Right lobe of liver (tissue), 6 donors: ENCODE results near the gene ARF1. TPM values are rescaled to one million over a fixed set of nuclear protein-coding genes. Genes with fewer than 3 reads are reported as not detected.

Experiments
- ATAC-seq, 4 donors: fragments of 200-7000 bp; cut with Tn5 transposase; one replicate each; pipeline ENCODE4 v1.9.1; 2020; ENCODE audit warnings: mild to moderate bottlenecking in 4 of 4, moderate library complexity in 4 of 4
- DNase-seq, 3 donors: peaks; one replicate each; pipeline ENCODE4 v3.0.0-alpha.2; 2020
- H3K27ac ChIP-seq, 3 donors: fragments of 200-600 bp; one replicate each; pipeline ENCODE4 v1.8.0; 2022
- H3K27me3 ChIP-seq, 2 donors: fragments of 200-600 bp; one replicate each; pipeline ENCODE4 v1.8.0; 2022
- H3K36me3 ChIP-seq, 4 donors: fragments of 200-600 bp; sonication (generic) in 1 of 4; one replicate each; pipeline versions ENCODE4 v1.5.1 to v1.8.0; 2017 to 2022; ENCODE audit warnings: control low read depth in 1 of 4
- H3K4me1 ChIP-seq, 4 donors: fragments of 200-600 bp; sonication (generic) in 1 of 4; one replicate each; pipeline versions ENCODE4 v1.5.1 to v1.8.0; 2017 to 2022; ENCODE audit warnings: control low read depth in 1 of 4
- H3K4me3 ChIP-seq, 3 donors: fragments of 200-600 bp; one replicate each; pipeline ENCODE4 v1.8.0; 2022
- H3K9me3 ChIP-seq, 4 donors: fragments of 200-600 bp; sonication (generic) in 1 of 4; one replicate each; pipeline versions ENCODE4 v1.5.1 to v1.8.0; 2017 to 2022; ENCODE audit warnings: control low read depth in 1 of 4
- CTCF ChIP-seq, 4 donors: fragments of 200-600 bp in 3 of 4; fragments of 450-650 bp in 1 of 4; IDR thresholded peaks; one replicate each; pipeline versions ENCODE4 v1.5.1 to v1.8.0; 2016 to 2022; ENCODE audit warnings: antibody characterized with exemption in 4 of 4, mild to moderate bottlenecking in 2 of 4
- POLR2A ChIP-seq: fragments of 450-650 bp; IDR thresholded peaks from one replicate; pipeline ENCODE4 v1.6.1; 2017; ENCODE audit warnings: antibody characterized with exemption, mild to moderate bottlenecking
- WGBS: methylation state at CpG from one replicate; pipeline ENCODE4 v1.1.6; 2018; ENCODE audit warnings: low coverage, low lambda C conversion rate; ENCODE audit not compliant: insufficient coverage; ENCODE audit errors: missing lambda C conversion rate; 5-methylcytosine and 5-hydroxymethylcytosine counted together
- intact Hi-C, 2 donors: fragments of 100-400 bp; cut with DNase I; formaldehyde crosslinking; loops; one replicate each; pipeline versions ENCODE4 v1.11.2 to v1.14.1; 2022
- total RNA-seq, 6 experiments: library from RNA; depleted of rRNA in 2 of 6; stranded (reverse); fragments of >200 nt in 2 of 6; fragmentation: NEBNext Ultra II Directional in 3 of 6; extraction: Animal tissue kit (Norgen Biotek cat#: 25700) in 3 of 6; gene quantifications; one replicate each; pipeline versions ENCODE4 v1.1.0 to v1.2.4, GENCODE V29; 2016 to 2023
- donor health status: DM: no; HTN: yes; CAD: no.
- donor health status: DM: no; HTN: no; CAD: no.
- donor health status: DM: no; HTN: no; CAD: no.
- donor health status: DM: no; HTN: yes; CAD: no.
- donor health status: DM: no; HTN: yes; CAD: no.

ARF1 gene
- total RNA-seq, 6 experiments from 2014 or later, result 143 to 261 (median 193) TPM

DNA sequence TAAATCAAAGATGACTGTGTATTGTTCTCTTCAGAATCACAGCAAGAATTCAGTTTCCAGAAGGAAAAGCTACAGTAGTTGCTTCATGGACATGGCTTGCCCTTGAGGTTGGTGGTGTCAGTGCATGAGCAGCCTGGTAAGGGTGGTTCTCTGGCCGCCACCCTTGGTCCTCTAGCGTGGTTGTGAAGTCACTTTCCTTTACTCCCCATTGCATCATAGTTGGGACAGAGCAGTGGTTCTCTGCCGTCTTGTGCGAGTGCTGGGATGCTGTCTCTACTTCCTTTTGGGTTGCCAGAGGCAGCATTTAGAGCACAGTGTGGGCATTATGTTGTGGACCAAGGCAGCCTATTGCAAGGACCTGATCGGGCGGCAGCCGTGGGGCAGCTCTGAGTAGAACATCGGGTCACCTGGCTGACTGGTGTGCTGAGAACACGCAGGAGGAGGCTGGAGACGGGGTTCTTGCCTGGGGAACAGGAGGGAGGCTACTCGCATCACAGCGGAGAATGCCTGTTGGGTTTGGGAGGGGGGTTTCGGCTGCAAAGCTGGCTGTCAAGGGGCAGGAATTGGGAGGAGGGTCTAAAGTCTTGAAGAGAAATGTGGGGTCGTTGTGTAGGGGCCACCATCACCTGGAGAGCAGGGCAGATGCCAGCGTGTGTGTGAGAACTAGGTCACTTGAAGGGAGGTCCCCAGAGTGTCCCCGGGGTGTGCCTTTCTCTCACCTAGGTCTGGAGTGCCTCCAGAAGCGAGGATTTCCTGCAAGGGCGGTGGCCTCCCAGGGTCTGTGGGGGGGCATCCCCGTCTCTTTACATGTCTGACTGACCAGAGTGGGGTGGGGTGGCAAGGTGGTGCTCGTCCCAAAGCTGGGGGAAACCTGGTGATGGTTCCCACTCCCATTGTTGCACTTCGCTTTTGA, 6.3 kb downstream of the ARF1 start:
- H3K27me3 ChIP-seq, result no peaks in the 10 kb centered on the region
- TF ChIP-seq POLR2A (no peak), CTCF (IDR thresholded peaks at IDR 0.05) (no peak)
- H3K4me3 ChIP-seq, result no peak overlapping the region
- ATAC-seq (peak in 1 of 4 donors; percentile 6), DNase-seq (peak in 2 of 3 donors; percentile 15 to 44)
- H3K36me3 ChIP-seq, result peaks cover 0 to 3% (median 0%) of the 10 kb centered on the region in 4 donors
- 59% methylated on average over 13 of the region's 21 CpGs for WGBS
- peaks cover 0 to 76% (median 36%) of the 10 kb centered on the region in 4 donors for H3K4me1 ChIP-seq
- intact Hi-C loops, result no loop called here
- no peaks in the 10 kb centered on the region for H3K9me3 ChIP-seq
- H3K27ac ChIP-seq, result no peak overlapping the region

GRCh38 chr1:228089519-228090380, 7.2 kb downstream of the ARF1 start:
- TF ChIP-seq POLR2A (no peak), CTCF (IDR thresholded peaks at IDR 0.05) (no peak)
- WGBS, result 31% methylated on average over 3 of the region's 12 CpGs
- peaks cover 0 to 4% (median 0%) of the 10 kb centered on the region in 4 donors for H3K9me3 ChIP-seq
- no peak overlapping the region for H3K4me3 ChIP-seq
- ATAC-seq (peak in 2 of 4 donors; percentile 9 to 49), DNase-seq (peak in 2 of 3 donors; percentile 18 to 43)
- intact Hi-C loops, result no loop called here
- peaks cover 0 to 69% (median 31%) of the 10 kb centered on the region in 4 donors for H3K4me1 ChIP-seq
- peaks cover 0 to 3% (median 0%) of the 10 kb centered on the region in 4 donors for H3K36me3 ChIP-seq
- H3K27ac ChIP-seq, result no peak overlapping the region
- H3K27me3 ChIP-seq, result no peaks in the 10 kb centered on the region

- WGBS, result 13% methylated on average over 1 of the region's 2 CpGs
- Histone ChIP-seq H3K27me3 (no peaks in the 10 kb centered on the region), H3K36me3 (peaks cover 0 to 3% (median 0%) of the 10 kb centered on the region in 4 donors), H3K4me3 (no peak overlapping the region), H3K27ac (no peak overlapping the region), H3K9me3 (peaks cover 0 to 4% (median 0%) of the 10 kb centered on the region in 4 donors), H3K4me1 (peaks cover 0 to 60% (median 27%) of the 10 kb centered on the region in 4 donors)
- DNase-seq (peak in 2 of 3 donors; percentile 20 to 35), ATAC-seq (peak in 1 of 4 donors; percentile 26)
- intact Hi-C loops, result no loop called here
- TF ChIP-seq POLR2A, result no peak
- TF ChIP-seq CTCF (IDR thresholded peaks at IDR 0.05), result no peak
Observed at GRCh38 chr1:228090613-228091081, 8.1 kb downstream of the ARF1 start.

DNA sequence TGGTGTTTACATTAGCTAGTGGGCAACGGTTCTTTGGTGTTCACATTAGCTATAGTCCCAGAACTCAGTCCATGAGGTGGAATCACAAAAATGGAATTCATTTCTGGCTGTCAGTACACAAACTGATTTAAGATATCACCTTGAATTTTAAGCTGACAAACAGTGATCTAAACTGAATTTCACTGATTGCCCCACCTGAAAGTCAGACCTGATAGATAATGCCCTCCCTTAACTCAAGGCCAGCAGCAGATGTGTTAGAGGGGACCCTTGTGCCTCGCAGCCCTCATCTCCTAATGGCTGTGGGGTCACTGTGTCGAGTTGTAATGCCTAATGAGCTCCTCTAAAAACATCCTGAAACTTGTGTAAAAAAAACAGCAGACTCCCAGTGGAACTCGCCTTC, 8.6 kb downstream of the ARF1 start:
- Histone ChIP-seq H3K4me3 (no peak overlapping the region), H3K27ac (no peak overlapping the region), H3K9me3 (peaks cover 0 to 4% (median 0%) of the 10 kb centered on the region in 4 donors), H3K36me3 (peaks cover 0 to 3% (median 0%) of the 10 kb centered on the region in 4 donors), H3K4me1 (peaks cover 0 to 55% (median 25%) of the 10 kb centered on the region in 4 donors), H3K27me3 (no peaks in the 10 kb centered on the region)
- DNase-seq (no peak), ATAC-seq (no peak)
- 52% methylated on average over 4 of the region's 4 CpGs for WGBS
- TF ChIP-seq CTCF (IDR thresholded peaks at IDR 0.05) (no peak), POLR2A (no peak)
- intact Hi-C loops, result no loop called here
